NB4 (cell line): ENCODE data around the gene MAPK11.

Source experiments
- DNase-seq: peaks from one replicate; pipeline ENCODE4 v3.0.0; 2010; ENCODE audit warnings: low read depth
- H3K4me3 ChIP-seq: one replicate; pipeline ENCODE4 v1.5.1; 2011; ENCODE audit warnings: mild to moderate bottlenecking, low read depth, low read length, moderate library complexity
- CTCF ChIP-seq: IDR thresholded peaks from one replicate; pipeline ENCODE4 v1.5.1; 2012; ENCODE audit warnings: low read depth, low read length
- MAX ChIP-seq: IDR thresholded peaks from 2 replicates; pipeline ENCODE4 v1.6.1; 2011; ENCODE audit warnings: low read depth, low read length
- MYC ChIP-seq: IDR thresholded peaks from 2 replicates; pipeline ENCODE4 v1.6.1; 2011; ENCODE audit warnings: low read depth, low read length
- POLR2A ChIP-seq: IDR thresholded peaks from 2 replicates; pipeline ENCODE4 v1.6.1; 2011; ENCODE audit warnings: mild to moderate bottlenecking; ENCODE audit not compliant: insufficient read length; ENCODE audit errors: extremely low read depth

MAPK11 gene

GRCh38 chr22:50281957-50282356 lies 11.8 kb upstream of the MAPK11 start:
- DNase-seq: no peak
- TF ChIP-seq CTCF (no peak), POLR2A (no peak), MYC (no peak), MAX (no peak)
- H3K4me3 ChIP-seq: no peak overlapping the region

- no peak for TF ChIP-seq CTCF
- TF ChIP-seq POLR2A: no peak
- no peak for TF ChIP-seq MYC
- TF ChIP-seq MAX: no peak
- H3K4me3 ChIP-seq: no peak overlapping the region
- DNase-seq: no peak
These were observed 11.2 kb upstream of the MAPK11 start for GRCh38 chr22:50281384-50281760.

- no peak for TF ChIP-seq POLR2A
- TF ChIP-seq MYC: no peak
- TF ChIP-seq MAX: no peak
- TF ChIP-seq CTCF: no peak
- no peak overlapping the region for H3K4me3 ChIP-seq
- no peak for DNase-seq
These were observed 10.7 kb upstream of the MAPK11 start for GRCh38 chr22:50280708-50281383.

GRCh38 chr22:50280022-50280707 lies 10.0 kb upstream of the MAPK11 start:
- TF ChIP-seq MAX (no peak), MYC (no peak), CTCF (no peak), POLR2A (no peak)
- DNase-seq: no peak
- H3K4me3 ChIP-seq: no peak overlapping the region

- TF ChIP-seq POLR2A (no peak), MYC (no peak), CTCF (no peak), MAX (no peak)
- no peak overlapping the region for H3K4me3 ChIP-seq
- no peak for DNase-seq
These were observed 8.9 kb upstream of the MAPK11 start for GRCh38 chr22:50278956-50279619.
